GM19467 (cell line): ENCODE results near the gene AQP12B.
"Not testable (repeated sequence)": the region's sequence is repeated elsewhere in the genome, so short reads cannot be mapped to it uniquely, and the experiment has no call there.

Experiments
- ATAC-seq: cut with Tn5 transposase; IDR thresholded peaks from one replicate; pipeline ENCODE4 v1.9.1; 2021; ENCODE audit warnings: mild to moderate bottlenecking, moderate library complexity; ENCODE audit not compliant: unreplicated experiment

AQP12B gene, protein sequence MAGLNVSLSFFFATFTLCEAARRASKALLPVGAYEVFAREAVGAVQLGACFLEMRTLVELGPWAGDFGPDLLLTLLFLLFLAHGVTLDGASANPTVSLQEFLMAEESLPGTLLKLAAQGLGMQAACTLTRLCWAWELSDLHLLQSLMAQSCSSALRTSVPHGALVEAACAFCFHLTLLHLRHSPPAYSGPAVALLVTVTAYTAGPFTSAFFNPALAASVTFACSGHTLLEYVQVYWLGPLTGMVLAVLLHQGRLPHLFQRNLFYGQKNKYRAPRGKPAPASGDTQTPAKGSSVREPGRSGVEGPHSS

DNA sequence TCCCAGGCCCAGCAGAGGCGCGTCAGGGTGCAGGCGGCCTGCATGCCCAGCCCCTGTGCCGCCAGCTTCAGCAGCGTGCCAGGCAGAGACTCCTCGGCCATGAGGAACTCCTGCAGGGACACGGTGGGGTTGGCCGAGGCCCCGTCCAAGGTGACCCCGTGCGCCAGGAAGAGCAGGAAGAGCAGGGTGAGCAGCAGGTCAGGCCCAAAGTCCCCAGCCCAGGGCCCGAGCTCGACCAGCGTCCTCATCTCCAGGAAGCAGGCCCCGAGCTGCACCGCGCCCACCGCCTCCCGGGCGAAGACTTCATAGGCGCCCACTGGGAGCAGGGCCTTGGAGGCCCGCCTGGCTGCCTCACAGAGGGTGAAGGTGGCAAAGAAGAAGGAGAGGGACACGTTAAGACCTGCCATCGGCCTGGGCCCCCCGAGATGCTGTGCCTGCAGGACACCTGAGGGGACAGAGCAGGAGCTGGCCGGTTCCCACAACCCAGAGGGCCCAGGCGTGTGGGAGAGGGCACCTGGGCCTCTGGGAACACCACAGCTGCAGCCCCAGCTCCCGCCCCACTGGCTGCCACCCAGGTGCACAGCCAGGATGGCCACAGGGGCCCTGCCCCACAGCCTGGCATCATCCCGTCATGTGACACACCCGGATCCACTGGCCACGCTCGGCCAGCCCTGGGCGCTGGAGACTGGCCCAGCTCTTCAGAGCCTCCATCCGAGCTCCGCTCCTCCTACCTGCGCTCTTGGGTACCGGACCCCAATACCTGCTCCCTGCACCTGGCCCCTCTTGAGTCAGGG lies at the start of gene AQP12B:
Gene AQP12B, minus strand, starts transcription at position 455 of the 794 bp plus-strand sequence. Its CDS starts 48 bp downstream, at position 407.
- not testable (repeated sequence) for ATAC-seq

DNA sequence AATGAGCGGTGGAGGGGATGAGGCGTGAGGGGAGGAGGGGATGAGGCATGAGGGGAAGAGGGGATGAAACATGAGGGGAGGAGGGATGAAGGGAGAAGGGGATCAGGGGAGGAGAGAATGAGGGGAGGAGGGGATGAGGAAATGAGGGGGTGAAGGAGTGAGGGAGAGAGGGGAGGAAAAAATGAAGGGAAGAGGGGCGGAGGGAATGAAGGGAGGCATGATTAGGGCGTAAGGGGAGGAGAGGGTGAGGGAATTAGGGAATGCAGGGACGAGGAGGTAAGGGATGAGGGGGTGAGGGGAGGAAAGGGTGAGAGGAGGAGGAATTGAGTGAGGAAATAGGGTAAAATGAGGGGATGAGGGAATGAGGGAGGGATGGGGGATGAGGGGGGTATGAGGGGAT lies 49.5 kb upstream of the AQP12B start:
- ATAC-seq = no peak

DNA sequence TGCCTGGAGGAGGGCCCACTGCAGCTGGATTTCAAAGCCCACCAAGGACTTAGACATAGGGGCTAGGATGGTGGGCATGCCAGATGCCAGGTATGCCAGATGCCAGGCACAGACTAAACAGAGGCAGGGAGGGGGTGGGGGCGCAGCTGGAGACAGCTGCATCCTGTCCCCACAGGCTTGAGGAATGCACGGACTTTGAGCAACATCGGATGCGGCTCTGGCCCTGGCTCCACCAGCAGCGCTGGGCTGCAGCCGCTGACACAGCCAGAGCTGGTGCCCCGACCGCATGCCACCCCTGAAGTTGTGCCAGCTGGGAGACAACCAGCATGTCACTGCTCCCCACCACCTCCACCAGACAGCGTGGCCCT lies 48.5 kb upstream of the AQP12B start:
- ATAC-seq = no peak

DNA sequence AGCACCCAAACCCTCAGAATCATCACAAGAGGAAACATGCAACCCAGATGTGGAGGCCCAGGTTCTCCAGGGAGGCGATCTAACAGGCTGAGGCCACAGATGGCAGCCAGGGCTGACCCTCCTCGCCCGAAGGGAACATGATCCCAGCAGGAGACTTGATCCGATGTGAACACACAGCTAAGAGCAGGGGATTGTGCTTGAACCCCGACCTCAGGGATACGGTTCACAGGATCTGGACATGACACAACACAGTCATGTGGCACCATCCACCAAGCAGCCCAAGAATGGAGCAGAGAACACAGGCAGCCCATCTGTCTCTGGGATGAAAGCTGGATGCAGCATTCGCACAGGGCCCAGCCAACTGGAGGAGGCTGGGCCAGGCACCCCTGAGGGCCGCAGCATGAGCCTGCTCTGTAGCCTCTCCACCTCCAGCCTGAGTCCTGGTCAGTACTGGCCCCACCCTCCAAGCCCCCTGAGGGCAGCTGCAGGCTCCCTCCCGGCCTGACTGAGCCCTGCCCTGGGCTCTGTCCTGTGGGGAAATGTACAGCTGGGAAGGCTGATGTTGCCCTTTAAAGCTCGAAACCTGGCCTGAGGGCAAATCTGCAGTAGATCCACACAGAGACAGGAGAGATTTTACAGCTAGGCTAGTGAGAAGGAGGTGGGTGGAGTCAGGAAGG lies 48.0 kb upstream of the AQP12B start:
- ATAC-seq = no peak

DNA sequence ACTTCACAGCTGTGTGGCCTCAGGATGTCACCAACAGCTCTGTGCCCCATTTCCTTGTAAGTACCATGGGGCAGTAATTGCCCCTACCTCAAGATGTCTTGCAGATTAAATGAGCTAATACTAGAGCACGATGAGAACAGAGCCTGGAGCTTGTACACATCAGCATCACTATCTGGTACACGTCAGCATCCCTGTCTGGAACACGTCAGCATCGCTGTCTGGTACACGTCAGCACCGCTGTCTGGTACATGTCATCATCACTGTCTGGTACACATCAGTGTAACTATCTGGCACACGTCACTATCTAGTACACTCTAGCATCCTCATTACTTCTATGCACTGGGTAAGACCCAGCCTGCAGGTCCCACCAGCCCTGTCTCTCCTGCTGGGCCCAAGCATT lies 46.1 kb upstream of the AQP12B start:
- no peak for ATAC-seq

DNA sequence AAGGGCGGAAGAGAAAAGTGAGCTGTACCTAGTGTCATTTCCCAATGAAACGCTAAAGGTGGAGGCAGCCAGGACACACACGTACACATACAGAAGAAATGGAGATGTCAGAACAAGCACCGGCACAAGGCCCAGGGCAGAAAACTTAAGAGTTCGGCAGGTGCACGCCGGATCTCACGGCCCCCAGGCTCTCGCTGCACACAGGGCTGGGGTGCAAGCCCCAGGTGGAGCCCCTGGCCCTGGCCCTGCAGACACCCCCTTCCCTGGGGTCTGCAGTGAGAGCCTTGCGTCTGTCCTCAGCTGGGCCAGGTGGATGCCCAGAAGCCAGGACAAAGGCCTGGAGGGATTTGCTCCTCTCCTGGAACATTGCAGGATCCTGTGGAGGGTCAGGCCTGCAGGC lies 45.7 kb upstream of the AQP12B start:
- no peak for ATAC-seq

DNA sequence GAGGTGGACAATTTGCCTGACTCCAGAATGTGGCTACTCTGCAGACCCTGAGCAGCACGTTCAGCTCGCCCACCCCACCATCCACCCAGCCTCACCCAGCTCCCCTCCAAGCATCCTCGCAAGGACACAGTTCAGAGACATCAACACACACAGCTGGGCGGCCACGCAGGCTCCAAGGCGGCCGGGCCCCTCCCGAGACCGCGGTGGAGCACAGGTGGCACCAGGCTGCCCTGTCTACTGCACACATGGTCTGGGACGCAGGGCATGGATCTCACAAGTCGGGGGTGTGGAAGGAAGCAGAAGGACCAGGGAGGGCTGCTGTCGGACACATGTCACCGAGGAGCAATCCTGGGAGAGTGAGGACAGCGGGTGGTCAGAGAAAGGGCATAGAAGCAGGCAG lies 45.2 kb upstream of the AQP12B start:
- no peak for ATAC-seq

DNA sequence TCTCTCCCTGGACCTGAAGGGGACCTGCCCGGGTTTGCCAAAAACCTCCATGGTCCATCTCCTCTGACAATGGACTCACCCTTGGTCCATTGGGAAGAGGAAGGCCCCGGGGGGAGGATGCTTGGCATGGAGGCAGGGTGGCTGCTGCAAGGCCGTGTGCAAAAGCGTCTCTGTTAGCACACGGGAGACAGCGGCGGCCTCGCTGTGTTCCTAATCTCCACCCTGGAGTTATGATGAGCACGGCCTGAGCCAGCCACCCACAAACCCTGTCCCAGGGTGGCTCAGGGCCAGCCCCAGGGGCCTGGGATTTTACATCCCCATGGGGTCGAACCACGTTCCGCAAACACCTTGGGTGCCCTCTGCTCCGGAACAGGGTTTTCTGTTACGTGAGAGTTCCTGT lies 44.8 kb upstream of the AQP12B start:
- no peak for ATAC-seq

DNA sequence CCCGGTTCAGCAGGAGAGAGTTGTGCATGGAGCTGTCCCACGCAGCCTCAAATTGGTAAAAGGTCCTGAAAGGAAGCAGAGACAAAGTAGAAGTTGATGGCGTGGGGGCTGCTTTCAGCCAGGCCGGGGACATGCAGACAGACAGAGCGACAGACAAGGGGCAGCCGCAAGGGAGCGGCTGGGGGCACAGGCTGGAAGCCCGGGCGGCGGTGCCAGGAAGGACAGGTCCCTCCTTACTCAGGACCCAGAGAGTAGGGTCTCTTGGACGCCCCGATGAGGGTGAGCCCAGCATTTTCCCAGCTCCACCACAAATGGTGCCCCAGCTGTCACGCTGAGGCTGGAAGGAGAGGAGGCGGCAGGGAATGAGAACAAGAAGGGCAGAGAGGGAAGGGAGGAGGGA lies 44.2 kb upstream of the AQP12B start:
- no peak for ATAC-seq

DNA sequence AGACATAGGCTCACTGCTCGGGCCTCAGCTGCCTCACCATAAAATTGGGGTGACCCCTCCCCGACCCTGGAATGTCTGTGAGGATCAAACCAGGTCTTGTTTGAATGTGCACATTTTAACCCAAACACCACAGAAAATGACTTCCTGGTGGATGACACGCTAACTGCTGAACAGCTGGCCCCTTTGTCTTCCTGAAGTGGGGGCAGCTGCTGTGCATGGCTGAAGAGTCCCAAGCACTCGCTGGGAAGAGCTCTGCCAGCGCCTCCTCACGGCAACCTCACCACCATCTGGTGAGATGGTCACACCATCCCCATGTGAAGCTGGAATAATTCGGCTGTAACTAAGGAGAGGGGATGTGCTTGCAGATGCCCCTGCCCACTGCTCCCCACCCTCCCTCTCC lies 43.0 kb upstream of the AQP12B start:
- ATAC-seq = no peak

DNA sequence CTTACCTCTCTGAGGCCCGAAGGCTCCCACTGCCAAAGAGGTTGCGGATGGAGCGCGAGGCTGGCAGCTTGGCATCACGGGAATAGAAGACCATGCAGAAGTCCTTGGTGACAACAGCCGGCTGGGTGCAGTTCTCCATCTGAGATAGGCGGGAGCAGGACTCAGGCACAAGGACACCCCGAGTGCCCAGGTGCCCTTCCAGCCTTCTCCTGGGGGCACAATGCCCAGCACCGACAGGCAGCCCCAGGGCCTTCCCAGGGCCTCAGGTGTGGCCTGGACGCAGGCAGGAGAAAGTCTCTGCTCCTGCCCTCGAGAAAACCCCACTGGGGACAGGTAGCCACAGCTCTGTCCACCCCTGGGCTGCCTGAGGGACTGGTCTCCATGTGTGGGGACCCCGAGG lies 42.6 kb upstream of the AQP12B start:
- no peak for ATAC-seq

DNA sequence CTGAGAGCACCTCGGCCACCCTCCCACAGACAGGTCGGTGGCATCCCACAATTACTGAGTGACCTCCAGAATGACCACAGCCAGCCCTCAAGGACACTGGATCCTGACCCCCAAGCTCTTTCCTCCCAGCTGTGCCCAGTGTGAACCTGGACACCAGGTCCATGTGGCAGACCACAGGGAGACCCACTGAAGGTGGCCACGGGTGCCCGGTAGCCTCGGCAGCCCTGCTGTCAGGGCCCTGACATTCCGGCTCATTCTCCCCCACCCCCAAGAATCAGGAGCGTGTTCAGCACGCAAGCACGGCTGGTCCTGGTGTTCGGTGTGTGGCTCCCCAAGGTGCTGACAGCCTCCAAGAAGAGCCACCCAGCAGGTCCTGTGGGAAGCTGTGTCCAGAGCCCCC lies 41.7 kb upstream of the AQP12B start:
- no peak for ATAC-seq

DNA sequence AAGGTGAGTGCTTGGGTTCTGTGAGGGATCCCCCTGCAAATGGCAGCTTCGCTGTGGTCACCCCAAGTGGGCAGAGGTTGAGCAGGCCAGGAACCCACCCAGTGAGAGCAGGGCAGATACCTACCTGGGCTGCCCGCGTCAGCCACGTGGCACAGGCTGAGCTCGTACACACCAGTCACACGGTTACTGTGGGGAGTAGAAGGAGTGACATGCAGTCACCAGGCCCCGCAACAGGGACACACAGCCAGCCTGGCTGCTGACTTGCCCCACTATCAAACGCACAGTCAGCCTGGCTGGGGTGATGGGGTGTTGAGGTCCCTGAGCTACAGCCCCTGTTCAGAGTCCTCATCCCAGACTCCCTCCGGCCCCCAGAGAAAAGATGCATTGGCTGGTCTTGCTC lies 41.2 kb upstream of the AQP12B start:
- no peak for ATAC-seq

DNA sequence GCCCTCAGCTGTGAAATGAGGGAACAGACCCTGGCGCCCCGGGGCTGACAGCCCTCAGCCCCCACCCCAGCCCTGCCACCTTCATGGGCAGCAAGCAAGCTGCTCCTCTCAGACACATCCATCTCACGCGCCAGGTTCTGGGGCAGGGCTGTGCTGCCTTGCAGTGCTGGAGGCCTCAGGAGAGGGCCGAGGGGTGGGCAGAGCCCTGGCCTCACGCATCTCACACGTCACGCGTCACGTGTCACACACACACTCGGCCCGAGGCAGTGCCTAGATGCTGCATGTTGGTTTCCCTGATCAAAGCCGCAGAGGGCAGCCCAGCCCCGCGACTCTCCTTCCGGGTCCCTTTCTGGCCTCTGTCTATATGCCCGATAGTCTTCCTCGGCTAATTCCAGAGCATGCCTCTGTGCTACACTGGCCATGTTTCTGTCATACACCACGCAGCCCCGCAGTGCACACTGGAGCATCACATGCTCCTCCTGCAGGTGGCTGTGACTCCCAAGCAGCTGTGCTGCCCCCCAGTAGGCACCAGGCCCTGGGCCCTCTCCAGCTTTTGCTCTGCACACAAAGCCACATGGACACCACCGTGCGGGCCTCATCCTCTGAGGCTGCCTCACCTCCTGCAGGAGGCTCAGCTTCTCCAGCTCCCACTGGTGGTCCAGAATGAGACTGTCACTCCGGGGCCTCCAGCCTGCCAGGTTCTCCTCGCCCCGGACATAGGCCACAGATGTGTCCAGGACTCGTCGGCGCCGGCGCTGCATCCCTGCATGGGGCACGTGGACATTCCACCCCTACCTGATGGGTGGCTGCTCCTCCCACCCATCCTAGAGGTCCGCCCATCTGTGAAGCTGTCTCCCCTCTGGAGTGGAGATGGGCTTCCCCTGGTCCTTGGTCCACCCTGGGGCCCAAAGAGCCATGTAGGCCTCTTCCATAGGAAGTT lies 40.4 kb upstream of the AQP12B start:
- ATAC-seq = no peak

DNA sequence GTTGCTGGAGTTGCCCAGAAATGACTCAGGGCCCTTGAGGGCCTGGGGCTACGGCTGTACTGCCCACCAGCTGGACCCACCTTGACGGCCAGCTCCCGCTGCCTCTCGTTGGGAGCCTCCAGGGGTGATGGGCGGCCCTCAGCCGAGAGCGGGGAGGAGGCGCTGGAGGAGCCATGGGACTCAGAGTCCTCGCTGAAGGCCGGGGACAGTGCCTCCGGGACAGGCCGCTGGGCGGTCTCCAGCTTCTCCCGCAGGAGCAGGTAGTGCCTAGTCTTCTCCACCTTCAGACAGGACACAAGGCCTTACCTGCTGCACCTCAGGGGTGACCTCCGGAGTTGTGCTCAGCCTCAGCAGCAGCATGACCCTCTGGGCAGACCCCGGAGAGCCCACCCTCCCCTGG lies 39.7 kb upstream of the AQP12B start:
- ATAC-seq = no peak

DNA sequence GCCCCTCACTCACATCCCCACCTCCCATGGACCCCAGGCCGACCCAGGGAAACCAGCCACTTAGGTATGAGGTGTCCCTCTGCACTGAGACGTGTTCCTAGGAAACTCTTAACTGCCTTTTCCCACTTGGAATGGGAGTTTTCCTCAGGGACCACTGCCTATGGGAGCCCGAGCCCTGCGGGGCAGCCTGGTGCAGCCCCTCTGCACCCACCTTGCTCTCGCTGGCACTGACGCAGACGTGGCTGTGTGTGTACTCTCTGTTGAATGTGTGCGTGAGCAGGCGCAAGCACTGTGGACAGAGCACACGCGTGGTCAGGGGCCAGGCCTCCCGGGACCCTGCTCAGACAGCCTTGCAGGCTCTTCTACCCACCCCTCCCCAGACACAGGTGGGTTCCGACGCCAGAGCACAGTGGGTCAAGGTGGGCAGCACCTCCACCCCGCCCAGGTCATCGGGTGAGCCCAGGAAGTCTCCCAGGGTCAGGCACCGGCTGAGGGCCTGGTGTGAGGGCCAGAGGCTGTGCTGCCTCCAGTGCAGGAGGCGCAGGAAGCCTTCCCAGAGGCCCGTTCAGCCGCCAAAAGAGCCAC lies 39.0 kb upstream of the AQP12B start:
- no peak for ATAC-seq

DNA sequence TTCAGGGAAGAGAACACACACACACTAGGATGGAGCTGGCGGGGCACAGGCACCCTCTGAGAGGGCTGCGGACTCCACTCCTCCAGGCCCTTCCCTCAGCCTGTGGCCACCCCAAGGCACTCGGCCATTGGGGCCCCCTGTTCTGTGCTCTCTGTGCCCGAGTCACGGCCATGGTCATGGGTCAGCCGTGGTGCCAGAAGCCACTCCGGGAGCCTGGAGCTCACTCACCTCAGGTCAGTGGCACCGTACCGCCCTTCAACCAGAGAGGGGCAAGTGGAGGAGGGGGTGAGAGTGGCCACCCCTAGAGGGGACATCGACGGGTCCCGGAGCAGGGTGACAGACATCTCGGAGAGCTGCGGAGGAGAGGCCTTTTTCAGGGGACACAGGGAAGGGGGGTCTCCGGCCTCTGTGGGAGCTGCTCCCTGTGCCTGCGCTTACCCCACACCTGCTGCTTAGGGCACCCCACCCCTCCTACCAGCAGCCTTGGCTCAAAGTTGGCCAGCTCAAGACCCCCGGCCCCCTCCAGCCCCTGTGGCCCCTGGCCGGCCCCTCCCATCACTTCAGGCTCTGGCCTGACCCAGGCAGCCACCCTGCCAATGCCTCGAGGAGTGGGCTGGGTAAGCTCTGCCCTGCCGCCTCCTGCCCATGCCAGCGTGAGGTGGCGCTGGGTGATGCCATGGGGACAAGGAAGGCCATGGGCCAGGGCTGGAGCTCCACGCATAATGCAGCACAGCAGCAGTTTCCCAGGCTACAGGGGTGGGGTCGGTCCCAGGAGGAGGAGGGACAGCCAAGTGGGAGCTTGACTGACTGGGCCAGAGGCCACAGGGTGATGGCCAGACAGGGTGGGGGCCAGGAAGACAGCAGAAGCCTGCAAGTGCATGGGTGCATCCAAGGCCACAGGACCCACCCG lies 38.3 kb upstream of the AQP12B start:
- ATAC-seq = no peak

DNA sequence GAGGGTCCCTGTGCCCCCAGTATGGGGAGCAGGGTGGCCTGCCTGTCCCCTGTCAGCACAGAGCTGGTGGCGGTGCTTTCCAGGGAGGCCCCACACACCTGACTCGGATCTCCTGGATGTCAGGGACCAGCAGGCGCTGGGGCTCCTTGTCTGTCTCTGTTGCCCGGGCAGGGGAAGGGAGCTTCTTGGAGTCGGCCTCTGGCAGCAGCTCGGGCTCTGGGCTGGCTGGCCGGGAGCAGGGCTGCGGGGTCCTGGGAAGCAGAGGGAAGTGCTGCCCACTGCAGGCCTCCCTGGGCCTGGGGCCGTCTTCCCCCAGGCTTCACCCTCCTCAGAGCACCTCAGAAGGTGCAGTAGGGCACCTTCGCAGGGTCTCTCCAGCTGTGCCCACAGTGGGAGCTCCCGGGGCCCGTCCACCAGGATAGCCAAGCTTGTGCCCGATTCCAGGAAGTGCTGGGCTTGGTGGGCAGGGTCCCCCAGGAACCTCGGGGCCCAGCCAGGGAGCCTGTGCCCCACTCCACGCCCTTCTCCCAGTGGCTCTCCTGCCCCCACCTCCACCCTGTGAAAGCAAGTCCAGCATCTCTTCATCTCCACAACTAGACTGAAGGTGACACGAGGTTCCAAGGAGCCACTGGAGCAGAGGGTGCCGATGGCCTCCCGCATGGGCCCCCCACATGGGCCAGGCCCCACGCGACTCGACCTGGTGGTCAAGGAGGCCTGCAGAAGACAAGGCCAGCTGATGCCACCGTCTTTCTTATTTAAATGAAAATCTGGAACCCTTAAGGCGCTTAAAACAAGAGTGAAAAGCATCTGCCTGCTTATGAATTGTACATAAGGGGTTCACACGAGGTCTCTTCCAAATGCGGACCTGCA lies 37.2 kb upstream of the AQP12B start:
- ATAC-seq = no peak
